H9 (cell line): Measurements from ENCODE around the gene LIN28B. TPM values are rescaled to one million over a fixed set of nuclear protein-coding genes. Genes with fewer than 3 reads are reported as not detected.

ENCODE experiments used
- DNase-seq: peaks from one replicate; pipeline ENCODE4 v3.0.0-alpha.2; 2017
- H2AFZ ChIP-seq: one replicate; pipeline ENCODE4 v1.6.1; 2013; ENCODE audit warnings: mild to moderate bottlenecking, low read length, control low read depth, moderate library complexity
- H2AK5ac ChIP-seq: 2 replicates; pipeline ENCODE4 v1.6.1; 2013; ENCODE audit warnings: low read length, control low read depth, mixed read lengths; ENCODE audit not compliant: insufficient read length
- H2BK120ac ChIP-seq: one replicate; pipeline ENCODE4 v1.6.1; 2013; ENCODE audit warnings: low read depth, mild to moderate bottlenecking, low read length, control low read depth, inconsistent platforms; ENCODE audit not compliant: poor library complexity, severe bottlenecking
- H2BK12ac ChIP-seq: 2 replicates; pipeline ENCODE4 v1.6.1; 2013; ENCODE audit warnings: low read length, control low read depth, mixed read lengths, low read depth; ENCODE audit not compliant: insufficient read length
- H2BK15ac ChIP-seq: 2 replicates; pipeline ENCODE4 v1.6.1; 2013; ENCODE audit warnings: low read depth, low read length, control low read depth
- H2BK20ac ChIP-seq: one replicate; pipeline ENCODE4 v1.6.1; 2013; ENCODE audit warnings: low read depth, mild to moderate bottlenecking, low read length, control low read depth, inconsistent platforms; ENCODE audit not compliant: poor library complexity, severe bottlenecking
- H2BK5ac ChIP-seq: 2 replicates; pipeline ENCODE4 v1.6.1; 2013; ENCODE audit warnings: low read length, control low read depth, mixed read lengths; ENCODE audit not compliant: insufficient read length
- H3K14ac ChIP-seq: 2 replicates; pipeline ENCODE4 v1.6.1; 2013; ENCODE audit warnings: low read length, control low read depth; ENCODE audit not compliant: insufficient read depth
- H3K18ac ChIP-seq: 2 replicates; pipeline ENCODE4 v1.6.1; 2013; ENCODE audit warnings: low read depth, mild to moderate bottlenecking, mixed read lengths, low read length, control low read depth; ENCODE audit not compliant: insufficient read length
- H3K23ac ChIP-seq: 2 replicates; pipeline ENCODE4 v1.6.1; 2013; ENCODE audit warnings: low read length, control low read depth, mixed read lengths, low read depth; ENCODE audit not compliant: insufficient read length
- H3K23me2 ChIP-seq: 2 replicates; pipeline ENCODE4 v1.6.1; 2013; ENCODE audit warnings: low read depth, mild to moderate bottlenecking, mixed read lengths, low read length, control low read depth; ENCODE audit not compliant: insufficient read length, poor library complexity, severe bottlenecking
- H3K27ac ChIP-seq: 2 replicates; pipeline ENCODE4 v1.5.1; 2013; ENCODE audit warnings: low read length, control low read depth, mixed read lengths, low read depth; ENCODE audit not compliant: insufficient read length
- H3K27me3 ChIP-seq: 2 replicates; pipeline ENCODE4 v1.6.1; 2013; ENCODE audit warnings: low read length, control low read depth, inconsistent platforms; ENCODE audit not compliant: insufficient read depth
- H3K4ac ChIP-seq: 2 replicates; pipeline ENCODE4 v1.6.1; 2013; ENCODE audit warnings: low read depth, mild to moderate bottlenecking, control low read depth, inconsistent platforms, low read length, moderate library complexity
- H3K4me1 ChIP-seq: 2 replicates; pipeline ENCODE4 v1.6.1; 2013; ENCODE audit warnings: low read length, control low read depth, inconsistent platforms; ENCODE audit not compliant: insufficient read depth
- H3K4me2 ChIP-seq: 2 replicates; pipeline ENCODE4 v1.6.1; 2013; ENCODE audit warnings: low read length, control low read depth, mixed read lengths; ENCODE audit not compliant: insufficient read length, insufficient read depth
- H3K56ac ChIP-seq: 2 replicates; pipeline ENCODE4 v1.6.1; 2013; ENCODE audit warnings: low read depth, mild to moderate bottlenecking, mixed read lengths, low read length, control low read depth; ENCODE audit not compliant: insufficient read length
- H3K79me1 ChIP-seq: 2 replicates; pipeline ENCODE4 v1.6.1; 2013; ENCODE audit warnings: low read depth, mild to moderate bottlenecking, moderate library complexity, low read length, control low read depth, inconsistent platforms; ENCODE audit not compliant: insufficient read depth, poor library complexity, severe bottlenecking
- H3K79me2 ChIP-seq: 2 replicates; pipeline ENCODE4 v1.6.1; 2013; ENCODE audit warnings: low read length, control low read depth, inconsistent platforms; ENCODE audit not compliant: insufficient read depth
- H3K9ac ChIP-seq: 2 replicates; pipeline ENCODE4 v1.6.1; 2013; ENCODE audit warnings: low read length, control low read depth, mixed read lengths; ENCODE audit not compliant: insufficient read length; ENCODE audit errors: extremely low read depth
- H3K9me3 ChIP-seq: one replicate; pipeline ENCODE4 v1.6.1; 2013; ENCODE audit warnings: low read depth, low read length, inconsistent platforms; ENCODE audit not compliant: control insufficient read depth
- H3T11ph ChIP-seq: one replicate; pipeline ENCODE4 v1.6.1; 2013; ENCODE audit warnings: mild to moderate bottlenecking, low read length, control low read depth, inconsistent platforms
- H4K20me1 ChIP-seq: one replicate; pipeline ENCODE4 v1.6.1; 2013; ENCODE audit not compliant: control insufficient read depth, insufficient read length, insufficient read depth
- H4K5ac ChIP-seq: 2 replicates; pipeline ENCODE4 v1.6.1; 2013; ENCODE audit warnings: low read depth, mild to moderate bottlenecking, mixed read lengths, low read length, control low read depth; ENCODE audit not compliant: insufficient read length
- H4K8ac ChIP-seq: replicated peaks from 2 replicates; pipeline ENCODE4 v1.6.1; 2013; ENCODE audit warnings: low read length, control low read depth, mixed read lengths, low read depth; ENCODE audit not compliant: insufficient read length
- H4K91ac ChIP-seq: 2 replicates; pipeline ENCODE4 v1.6.1; 2013; ENCODE audit warnings: low read depth, mild to moderate bottlenecking, moderate library complexity, mixed read lengths, low read length, control low read depth; ENCODE audit not compliant: insufficient read length
- H3K27ac Mint-ChIP-seq, 3 experiments: 2 replicates in 2 of 3; 3 replicates in 1 of 3; pipeline ENCODE4 v1.8.0; 2020 to 2021; ENCODE audit warnings: mixed read lengths in 3 of 3, mild to moderate bottlenecking in 1 of 3, moderate library complexity in 1 of 3
- H3K27me3 Mint-ChIP-seq: 2 replicates; pipeline ENCODE4 v1.8.0; 2021; ENCODE audit warnings: low read depth, mild to moderate bottlenecking, moderate library complexity, mixed read lengths
- H3K36me3 Mint-ChIP-seq, 3 experiments: 2 replicates in 2 of 3; 3 replicates in 1 of 3; pipeline ENCODE4 v1.8.0; 2020 to 2021; ENCODE audit warnings: low read depth in 3 of 3, mixed read lengths in 3 of 3; ENCODE audit not compliant: insufficient read depth in 1 of 3
- H3K4me1 Mint-ChIP-seq, 2 experiments: 2 replicates each; pipeline ENCODE4 v1.8.0; 2020; ENCODE audit warnings: mixed read lengths in 2 of 2
- H3K4me3 Mint-ChIP-seq, 2 experiments: 2 replicates in 1 of 2; 3 replicates in 1 of 2; pipeline ENCODE4 v1.8.0; 2020 to 2021; ENCODE audit warnings: mild to moderate bottlenecking in 2 of 2, mixed read lengths in 2 of 2, moderate library complexity in 1 of 2
- H3K9me3 Mint-ChIP-seq, 2 experiments: 2 replicates in 1 of 2; 3 replicates in 1 of 2; pipeline ENCODE4 v1.8.0; 2020; ENCODE audit warnings: mild to moderate bottlenecking in 2 of 2, mixed read lengths in 2 of 2, moderate library complexity in 1 of 2
- WGBS: extraction: QIAGEN DNeasy Blood & Tissue Kit; methylation state at CpG from one replicate; pipeline ENCODE4 v1.1.7; 2013; ENCODE audit warnings: missing lambda C conversion rate, low lambda C conversion rate, mixed read lengths; ENCODE audit not compliant: insufficient read length; ENCODE audit errors: extremely low coverage; 5-methylcytosine and 5-hydroxymethylcytosine counted together
- total RNA-seq: library from RNA; stranded (reverse); gene quantifications from 2 replicates; pipeline ENCODE4 v1.2.1, GENCODE V29; 2021
- TF ChIP-seq, protein P1 (sequence below): fragments of 200-600 bp; sonication (generic); conservative IDR thresholded peaks from 3 replicates; pipeline ENCODE4 v1.8.0; 2021; ENCODE audit warnings: antibody characterized with exemption, mild to moderate bottlenecking

Gene LIN28B
- total RNA-seq, 1 experiment from 2014 or later, result 110 TPM

DNA sequence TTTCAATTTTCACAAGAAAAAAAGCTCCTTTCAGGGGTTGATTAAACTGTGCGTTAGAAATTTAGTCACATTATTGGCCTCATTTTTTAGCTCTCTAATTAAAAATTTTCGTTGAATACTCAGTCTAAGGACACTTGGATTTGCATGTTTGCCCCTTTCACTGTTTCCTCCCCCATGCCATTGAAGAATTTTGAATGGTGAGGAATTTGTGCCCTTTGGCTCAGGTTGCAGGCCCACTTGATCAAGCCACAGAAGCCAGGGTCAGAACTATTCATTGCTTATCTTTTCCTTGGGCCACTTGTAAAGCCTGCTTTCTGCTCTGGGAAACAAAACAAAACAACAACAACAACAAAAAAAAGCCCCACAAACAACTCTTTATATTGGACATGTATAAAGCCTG is 12.2 kb downstream of the LIN28B start:
- no peaks in the 10 kb centered on the region for H3K27me3 ChIP-seq
- no peak overlapping the region for H3K14ac ChIP-seq
- H2BK20ac ChIP-seq, result no peak overlapping the region
- H3K9me3 Mint-ChIP-seq, result no peaks in the 10 kb centered on the region
- H2AFZ ChIP-seq, result no peak overlapping the region
- no peak overlapping the region for H2BK120ac ChIP-seq
- no peak overlapping the region for H2AK5ac ChIP-seq
- no peak overlapping the region for H4K91ac ChIP-seq
- no peak overlapping the region for H4K8ac ChIP-seq
- H3K79me2 ChIP-seq, result peaks cover 12% of the 10 kb centered on the region; the same call in 1 of the 2 replicates
- H3K9ac ChIP-seq, result no peak overlapping the region
- H3K27ac ChIP-seq, result no peak overlapping the region
- H3K56ac ChIP-seq, result no peak overlapping the region
- H3K4me1 Mint-ChIP-seq, result peaks cover 41 to 48% of the 10 kb centered on the region in 2 experiments
- H4K20me1 ChIP-seq, result no peaks in the 10 kb centered on the region
- H3K9me3 ChIP-seq, result no peaks in the 10 kb centered on the region
- no peak overlapping the region for H2BK15ac ChIP-seq
- H3K4me3 Mint-ChIP-seq, result peak overlapping the region; percentile 24 to 67
- no peak overlapping the region for H4K5ac ChIP-seq
- H2BK12ac ChIP-seq, result no peak overlapping the region
- DNase-seq, result no peak
- TF ChIP-seq, protein P1, sequence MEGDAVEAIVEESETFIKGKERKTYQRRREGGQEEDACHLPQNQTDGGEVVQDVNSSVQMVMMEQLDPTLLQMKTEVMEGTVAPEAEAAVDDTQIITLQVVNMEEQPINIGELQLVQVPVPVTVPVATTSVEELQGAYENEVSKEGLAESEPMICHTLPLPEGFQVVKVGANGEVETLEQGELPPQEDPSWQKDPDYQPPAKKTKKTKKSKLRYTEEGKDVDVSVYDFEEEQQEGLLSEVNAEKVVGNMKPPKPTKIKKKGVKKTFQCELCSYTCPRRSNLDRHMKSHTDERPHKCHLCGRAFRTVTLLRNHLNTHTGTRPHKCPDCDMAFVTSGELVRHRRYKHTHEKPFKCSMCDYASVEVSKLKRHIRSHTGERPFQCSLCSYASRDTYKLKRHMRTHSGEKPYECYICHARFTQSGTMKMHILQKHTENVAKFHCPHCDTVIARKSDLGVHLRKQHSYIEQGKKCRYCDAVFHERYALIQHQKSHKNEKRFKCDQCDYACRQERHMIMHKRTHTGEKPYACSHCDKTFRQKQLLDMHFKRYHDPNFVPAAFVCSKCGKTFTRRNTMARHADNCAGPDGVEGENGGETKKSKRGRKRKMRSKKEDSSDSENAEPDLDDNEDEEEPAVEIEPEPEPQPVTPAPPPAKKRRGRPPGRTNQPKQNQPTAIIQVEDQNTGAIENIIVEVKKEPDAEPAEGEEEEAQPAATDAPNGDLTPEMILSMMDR, result no peak
- no peaks in the 10 kb centered on the region for H3K79me1 ChIP-seq
- H2BK5ac ChIP-seq, result no peak overlapping the region
- no peak overlapping the region for H3T11ph ChIP-seq
- H3K23me2 ChIP-seq, result no peaks in the 10 kb centered on the region
- no peak overlapping the region for H3K23ac ChIP-seq
- peaks cover 0 to 15% (median 10%) of the 10 kb centered on the region in 3 experiments; a peak in 5 of 7 replicates for H3K36me3 Mint-ChIP-seq
- peak overlapping the region; percentile 3 for H3K4me2 ChIP-seq
- H3K18ac ChIP-seq, result no peak overlapping the region
- H3K4ac ChIP-seq, result no peak overlapping the region
- WGBS, result no CpG with 5 or more reads among the region's 2 CpGs
- peak overlapping the region; percentile 14 to 98 (median 97) for H3K27ac Mint-ChIP-seq
- peaks cover 6% of the 10 kb centered on the region; the same call in 1 of the 2 replicates for H3K4me1 ChIP-seq
- no peaks in the 10 kb centered on the region for H3K27me3 Mint-ChIP-seq
